Adrenal gland (tissue), 12 donors: ENCODE measurements around the gene IL32. TPM values are rescaled to one million over a fixed set of nuclear protein-coding genes. Genes with fewer than 3 reads are reported as not detected.
A peak's percentile ranks its signal among the peaks of the same experiment; 100 is the strongest.

Experiments
- DNase-seq, 7 donors: peaks; one replicate each; pipeline ENCODE4 v3.0.0-alpha.2; 2019 to 2020
- H3K27ac ChIP-seq, 5 donors: fragments of 200-600 bp; sonication (generic) in 4 of 5; 1 replicate in 3 of 5; 2 replicates in 2 of 5; pipeline versions ENCODE4 v1.5.1 to v1.8.0; 2016 to 2020; ENCODE audit warnings: mild to moderate bottlenecking in 1 of 5
- H3K27me3 ChIP-seq: fragments of 200-600 bp; 2 replicates; pipeline ENCODE4 v1.8.0; 2021
- H3K36me3 ChIP-seq, 2 donors: fragments of 200-600 bp; replicated peaks in 1 of 2; 1 replicate in 1 of 2; 2 replicates in 1 of 2; pipeline versions ENCODE4 v1.5.1 to v1.8.0; 2018 to 2022
- H3K4me1 ChIP-seq, 2 donors: fragments of 200-600 bp; replicated peaks in 1 of 2; 1 replicate in 1 of 2; 2 replicates in 1 of 2; pipeline versions ENCODE4 v1.5.1 to v1.8.0; 2018 to 2021
- H3K4me3 ChIP-seq, 4 donors: fragments of 200-600 bp; sonication (generic) in 3 of 4; one replicate each; pipeline ENCODE4 v1.5.1; 2016 to 2018
- H3K9me3 ChIP-seq, 3 donors: fragments of 200-600 bp; sonication (generic) in 1 of 3; replicated peaks in 1 of 3; 1 replicate in 2 of 3; 2 replicates in 1 of 3; pipeline versions ENCODE4 v1.5.1 to v1.8.0; 2016 to 2021
- POLR2A ChIP-seq, 2 donors: fragments of 450-650 bp; IDR thresholded peaks; one replicate each; pipeline ENCODE4 v1.6.1; 2017; ENCODE audit warnings: antibody characterized with exemption in 2 of 2, mild to moderate bottlenecking in 2 of 2, moderate library complexity in 1 of 2
- WGBS, 4 donors: extraction: QIAGEN DNeasy Blood & Tissue Kit in 2 of 4; methylation state at CpG; one replicate each; pipeline versions ENCODE4 v1.1.5 to v1.1.7; 2013 to 2017; 5-methylcytosine and 5-hydroxymethylcytosine counted together
- intact Hi-C, 2 donors: fragments of 100-400 bp; cut with DNase I; formaldehyde crosslinking; loops; one replicate each; pipeline versions ENCODE4 v1.14.1 to v1.15.0; 2022 to 2023
- polyA plus RNA-seq, 3 donors: library from polyadenylated mRNA; stranded (reverse); fragments of 200-250 nt in 2 of 3; fragments of 350-450 nt in 1 of 3; fragmentation: Illumina TruSeq in 1 of 3; extraction: RNeasy Lipid Tissue Mini Kit (QIAGEN cat#74804) in 1 of 3; gene quantifications; one replicate each; pipeline ENCODE4 v1.2.3, GENCODE V29; 2013 to 2014
- total RNA-seq, 9 donors: library from RNA; depleted of rRNA in 4 of 9; stranded (reverse); fragments of >200 nt in 4 of 9; fragments of 120-200 nt in 1 of 9; fragmentation: NEBNext Ultra II Directional in 1 of 9; extraction: Animal tissue kit (Norgen Biotek cat#: 25700) in 1 of 9; gene quantifications; one replicate each; pipeline versions ENCODE4 v1.1.0 to v1.2.4, GENCODE V29; 2013 to 2023
- TF ChIP-seq, protein P1 (sequence below), 6 experiments: fragments of 450-650 bp in 4 of 6; fragments of 200-600 bp in 2 of 6; sonication (generic) in 1 of 6; IDR thresholded peaks; 1 replicate in 5 of 6; 2 replicates in 1 of 6; pipeline versions ENCODE4 v1.5.1 to v1.8.0; 2016 to 2021; ENCODE audit warnings: antibody characterized with exemption in 6 of 6, mild to moderate bottlenecking in 2 of 6, moderate library complexity in 1 of 6
- donor health status: healthy with polysubstance abuse.
- donor health status: Bipolar disorder and iron deficiency.
- donor health status: DM: yes; HTN: yes; CAD: no.
- donor health status: DM: no; HTN: no; CAD: no.
- donor health status: DM: no; HTN: no; CAD: no.
- donor health status: DM: yes; HTN: yes; CAD: no.

The IL32 gene
- total and polyA plus RNA-seq, 12 donors = 3.9 to 127 (median 23.1) TPM

DNA sequence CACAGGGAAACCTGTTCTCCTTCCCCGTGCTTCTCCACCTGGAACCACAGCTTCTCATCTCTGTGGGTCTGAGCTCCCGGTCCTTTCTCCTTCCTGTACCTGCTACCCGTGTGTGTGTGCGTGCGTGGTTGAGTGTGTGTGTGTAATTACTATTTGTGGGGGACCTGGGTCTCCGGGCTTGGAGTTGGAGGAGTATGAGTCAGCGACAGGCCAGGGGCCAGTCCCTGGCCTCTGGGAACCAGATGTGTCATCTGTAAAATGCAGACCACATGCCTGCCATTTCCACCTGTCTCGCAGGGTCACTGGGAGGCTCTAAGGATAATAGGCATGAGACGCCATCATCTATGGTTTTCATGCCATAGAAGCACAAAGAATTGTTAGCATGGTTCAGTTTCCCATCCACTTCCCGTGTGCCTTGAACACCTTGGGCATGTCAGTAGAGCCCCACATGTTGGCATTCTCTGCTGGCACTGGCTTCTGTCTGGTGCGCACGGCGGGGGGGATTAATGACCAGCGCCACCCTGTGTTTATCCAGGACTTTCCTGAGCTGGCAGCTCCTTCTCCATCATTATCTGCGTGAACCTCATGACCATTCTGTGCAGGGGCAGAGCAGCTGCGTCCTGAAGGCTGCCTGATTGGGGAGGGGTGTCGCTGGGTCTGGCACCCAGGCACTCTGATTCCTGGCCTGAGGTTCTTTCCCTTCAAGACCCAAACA lies 48.5 kb downstream of the IL32 start:
- peak overlapping the region in 1 of 4 donors; percentile 90 for H3K4me3 ChIP-seq
- intact Hi-C loops = no loop called here
- H3K36me3 ChIP-seq = peaks cover 0 to 27% of the 10 kb centered on the region in 2 donors
- peaks cover 21 to 32% of the 10 kb centered on the region in 2 donors for H3K4me1 ChIP-seq
- WGBS, 4 donors = 54 to 66% (median 58%) methylated on average over 10 to 17 of the region's 17 CpGs
- H3K27ac ChIP-seq = peak overlapping the region in 1 of 5 donors; percentile 46
- no peaks in the 10 kb centered on the region for H3K27me3 ChIP-seq
- H3K9me3 ChIP-seq = no peaks in the 10 kb centered on the region
- DNase-seq = no peak
- TF ChIP-seq, protein P1, sequence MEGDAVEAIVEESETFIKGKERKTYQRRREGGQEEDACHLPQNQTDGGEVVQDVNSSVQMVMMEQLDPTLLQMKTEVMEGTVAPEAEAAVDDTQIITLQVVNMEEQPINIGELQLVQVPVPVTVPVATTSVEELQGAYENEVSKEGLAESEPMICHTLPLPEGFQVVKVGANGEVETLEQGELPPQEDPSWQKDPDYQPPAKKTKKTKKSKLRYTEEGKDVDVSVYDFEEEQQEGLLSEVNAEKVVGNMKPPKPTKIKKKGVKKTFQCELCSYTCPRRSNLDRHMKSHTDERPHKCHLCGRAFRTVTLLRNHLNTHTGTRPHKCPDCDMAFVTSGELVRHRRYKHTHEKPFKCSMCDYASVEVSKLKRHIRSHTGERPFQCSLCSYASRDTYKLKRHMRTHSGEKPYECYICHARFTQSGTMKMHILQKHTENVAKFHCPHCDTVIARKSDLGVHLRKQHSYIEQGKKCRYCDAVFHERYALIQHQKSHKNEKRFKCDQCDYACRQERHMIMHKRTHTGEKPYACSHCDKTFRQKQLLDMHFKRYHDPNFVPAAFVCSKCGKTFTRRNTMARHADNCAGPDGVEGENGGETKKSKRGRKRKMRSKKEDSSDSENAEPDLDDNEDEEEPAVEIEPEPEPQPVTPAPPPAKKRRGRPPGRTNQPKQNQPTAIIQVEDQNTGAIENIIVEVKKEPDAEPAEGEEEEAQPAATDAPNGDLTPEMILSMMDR (IDR thresholded peaks at IDR 0.05) = no peak
- TF ChIP-seq POLR2A (IDR thresholded peaks at IDR 0.05) = no peak

DNA sequence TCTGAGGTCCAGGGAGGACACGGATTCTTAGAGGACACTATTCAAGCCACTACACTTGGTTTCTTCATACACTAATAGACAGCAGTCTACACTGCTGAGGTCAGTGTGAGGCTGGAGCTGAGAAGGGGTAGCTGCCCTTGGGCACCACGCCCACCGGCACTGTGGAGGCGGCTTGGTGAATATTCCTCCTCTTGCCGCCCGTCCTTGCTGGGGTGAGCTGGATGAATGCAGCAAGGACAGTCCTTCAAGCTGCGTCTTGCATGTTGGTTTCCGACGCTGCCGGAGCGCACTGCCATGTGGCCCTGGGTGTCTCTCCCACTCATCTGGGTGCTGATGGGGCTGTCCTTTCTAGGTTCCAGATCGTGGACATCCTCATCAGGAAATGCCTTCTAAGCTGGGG lies 49.6 kb downstream of the IL32 start:
- peaks cover 0 to 38% of the 10 kb centered on the region in 2 donors for H3K36me3 ChIP-seq
- TF ChIP-seq, protein P1 (IDR thresholded peaks at IDR 0.05) = no peak
- TF ChIP-seq POLR2A (IDR thresholded peaks at IDR 0.05) = peak in 1 of 2 donors; percentile 24
- peak; percentile 61 to 83 (median 74) for DNase-seq
- no peak overlapping the region for H3K4me3 ChIP-seq
- H3K9me3 ChIP-seq = no peaks in the 10 kb centered on the region
- H3K27ac ChIP-seq = peak overlapping the region in 1 of 5 donors; percentile 0
- no peaks in the 10 kb centered on the region for H3K27me3 ChIP-seq
- 39 to 53% (median 47%) methylated on average over 10 to 12 of the region's 12 CpGs for whole genome bisulfite sequencing, 4 donors
- intact Hi-C loops = no loop called here
- H3K4me1 ChIP-seq = peaks cover 21 to 32% of the 10 kb centered on the region in 2 donors

DNA sequence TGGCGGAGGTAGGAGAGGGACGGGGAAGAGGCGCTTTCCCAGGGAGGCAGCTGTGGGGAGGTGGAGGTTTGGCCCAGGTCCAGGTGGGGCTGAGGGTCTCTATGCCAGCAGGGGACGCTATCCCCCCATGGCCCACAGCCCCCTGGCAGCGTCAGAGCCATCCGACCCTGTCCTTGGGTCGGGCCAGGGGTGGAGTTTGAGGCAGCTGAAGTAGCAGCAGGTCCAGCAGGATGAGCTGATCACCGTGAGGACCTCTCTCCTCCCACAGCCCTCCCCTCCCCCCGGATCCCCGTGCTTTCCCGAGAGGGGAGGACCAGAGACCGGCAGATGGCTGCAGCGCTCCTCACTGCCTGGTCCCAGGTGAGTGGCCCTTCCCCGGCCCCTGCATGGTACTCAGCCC lies 50.1 kb downstream of the IL32 start:
- WGBS, 4 donors = 58 to 65% (median 62%) methylated on average over 9 to 14 of the region's 14 CpGs
- no peak for TF ChIP-seq POLR2A (IDR thresholded peaks at IDR 0.05)
- TF ChIP-seq, protein P1 (IDR thresholded peaks at IDR 0.05) = no peak
- Histone ChIP-seq H3K36me3 (peaks cover 0 to 41% of the 10 kb centered on the region in 2 donors), H3K9me3 (no peaks in the 10 kb centered on the region), H3K4me1 (peaks cover 21 to 32% of the 10 kb centered on the region in 2 donors), H3K27ac (peak overlapping the region in 1 of 5 donors; percentile 0), H3K4me3 (no peak overlapping the region), H3K27me3 (no peaks in the 10 kb centered on the region)
- intact Hi-C loops = no loop called here
- DNase-seq = no peak

DNA sequence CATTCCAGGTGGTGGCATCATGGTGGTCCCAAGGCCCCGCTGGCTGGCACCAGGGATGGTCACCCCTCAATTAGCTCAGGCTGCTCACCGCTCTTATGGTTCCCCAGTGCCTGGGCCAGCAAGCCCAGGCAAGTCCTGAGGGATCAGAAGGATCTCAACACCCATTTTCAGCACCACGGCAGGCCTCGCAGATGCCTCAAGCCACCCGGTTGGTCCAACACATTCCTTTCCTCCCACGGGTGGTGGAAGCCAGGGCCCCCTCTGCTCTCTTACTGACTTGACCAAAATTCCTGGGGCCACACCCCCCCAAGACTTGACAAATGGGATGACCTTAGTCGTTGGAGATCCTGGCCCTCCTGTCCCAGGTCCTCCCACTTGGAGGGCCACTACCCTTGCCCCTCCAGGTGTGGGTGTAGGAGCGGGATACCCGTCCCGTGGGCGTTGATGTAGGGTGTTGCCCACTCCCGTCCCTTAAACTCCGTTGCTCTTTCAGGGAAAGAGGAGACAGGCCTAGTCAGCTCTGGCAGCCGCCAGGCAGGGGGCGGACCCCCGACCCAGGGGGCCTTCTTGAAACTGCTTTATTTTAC lies 52.9 kb downstream of the IL32 start:
- H3K36me3 ChIP-seq = peaks cover 0 to 41% of the 10 kb centered on the region in 2 donors
- H3K27ac ChIP-seq = no peak overlapping the region
- no peaks in the 10 kb centered on the region for H3K9me3 ChIP-seq
- H3K4me1 ChIP-seq = peaks cover 12 to 28% of the 10 kb centered on the region in 2 donors
- intact Hi-C loops = no loop called here
- TF ChIP-seq POLR2A (IDR thresholded peaks at IDR 0.05) = no peak
- TF ChIP-seq, protein P1 (IDR thresholded peaks at IDR 0.05) = no peak
- H3K27me3 ChIP-seq = no peaks in the 10 kb centered on the region
- 88 to 96% (median 92%) methylated on average over 8 to 16 of the region's 16 CpGs for WGBS, 4 donors
- DNase-seq = no peak
- H3K4me3 ChIP-seq = no peak overlapping the region
